ENCODE measurements around the gene BCAT1.

- no peak for TF ChIP-seq CTCF (IDR thresholded peaks at IDR 0.05)
- TF ChIP-seq POLR2A (IDR thresholded peaks at IDR 0.05): no peak
Measured at GRCh38 chr12:24810378-24810777, 138.5 kb downstream of the BCAT1 start.
